ENCODE results near the gene PTRH2. TPM values are rescaled to one million over a fixed set of nuclear protein-coding genes. Genes with fewer than 3 reads are reported as not detected.

PTRH2 gene
- total RNA-seq, 1 experiment from 2014 or later: 32.6 TPM

GRCh38 chr17:59723607-59724006, 16.4 kb upstream of the PTRH2 start:
- DNase-seq (ENCODE audit: low spot score): no peak
- ATAC-seq: no peak
- H3K27ac Mint-ChIP-seq: peak overlapping the region; percentile 43; the same call in 1 of the 2 replicates
- TF ChIP-seq CREB1 (CRISPR knock-in tag; IDR thresholded peaks at IDR 0.05) (no peak), CTCF (IDR thresholded peaks at IDR 0.05) (no peak), ETV6 (CRISPR knock-in tag; IDR thresholded peaks at IDR 0.05) (no peak), EMX1 (CRISPR knock-in tag; IDR thresholded peaks at IDR 0.05) (no peak), GTF2I (CRISPR knock-in tag; conservative IDR thresholded peaks at IDR 0.05) (no peak), USF1 (CRISPR knock-in tag; IDR thresholded peaks at IDR 0.05) (no peak), NR2C2 (CRISPR knock-in tag; IDR thresholded peaks at IDR 0.05) (no peak)
- no peak overlapping the region for H3K4me3 Mint-ChIP-seq
- peaks cover 11% of the 10 kb centered on the region for H3K4me1 Mint-ChIP-seq
- H3K36me3 Mint-ChIP-seq: no peaks in the 10 kb centered on the region
- H3K9me3 Mint-ChIP-seq: no peaks in the 10 kb centered on the region
- POLR2A ChIA-PET: no interaction called here
- CTCF ChIA-PET: no interaction called here
- H3K27me3 Mint-ChIP-seq (ENCODE audit: low read depth): no peaks in the 10 kb centered on the region

- ATAC-seq (no peak), DNase-seq (ENCODE audit: low spot score) (no peak)
- no peaks in the 10 kb centered on the region for H3K36me3 Mint-ChIP-seq
- TF ChIP-seq JAZF1 (CRISPR knock-in tag; IDR thresholded peaks at IDR 0.05) (no peak), NR3C1 (CRISPR knock-in tag; conservative IDR thresholded peaks at IDR 0.05; ENCODE audit: low read depth) (no peak), ZNF396 (CRISPR knock-in tag; IDR thresholded peaks at IDR 0.05; ENCODE audit: borderline replicate concordance) (no peak), HMGA2 (CRISPR knock-in tag; IDR thresholded peaks at IDR 0.05) (no peak), TEAD4 (CRISPR knock-in tag; IDR thresholded peaks at IDR 0.05) (no peak)
- H3K27me3 Mint-ChIP-seq (ENCODE audit: low read depth): no peaks in the 10 kb centered on the region
- POLR2A ChIA-PET: no interaction called here
- CTCF ChIA-PET: no interaction called here
- H3K27ac Mint-ChIP-seq: no peak overlapping the region
- H3K4me3 Mint-ChIP-seq: no peak overlapping the region
- H3K4me1 Mint-ChIP-seq: peaks cover 11% of the 10 kb centered on the region
- no peaks in the 10 kb centered on the region for H3K9me3 Mint-ChIP-seq
Measured at GRCh38 chr17:59723041-59723440, 15.8 kb upstream of the PTRH2 start.

GRCh38 chr17:59722623-59723022, 15.4 kb upstream of the PTRH2 start:
- DNase-seq (ENCODE audit: low spot score): no peak
- Mint-ChIP-seq H3K27me3 (ENCODE audit: low read depth) (no peaks in the 10 kb centered on the region), H3K9me3 (no peaks in the 10 kb centered on the region), H3K27ac (no peak overlapping the region), H3K4me3 (no peak overlapping the region), H3K4me1 (peaks cover 11% of the 10 kb centered on the region), H3K36me3 (no peaks in the 10 kb centered on the region)
- no peak for ATAC-seq
- POLR2A ChIA-PET: no interaction called here
- TF ChIP-seq MLX (CRISPR knock-in tag; IDR thresholded peaks at IDR 0.05): no peak
- CTCF ChIA-PET: no interaction called here

GRCh38 chr17:59719526-59719925, 12.3 kb upstream of the PTRH2 start:
- no peak overlapping the region for H3K4me3 Mint-ChIP-seq
- no peaks in the 10 kb centered on the region for H3K27me3 Mint-ChIP-seq (ENCODE audit: low read depth)
- H3K36me3 Mint-ChIP-seq: no peaks in the 10 kb centered on the region
- H3K27ac Mint-ChIP-seq: no peak overlapping the region
- ChIA-PET CTCF (no interaction called here), POLR2A (no interaction called here)
- TF ChIP-seq TCF7 (CRISPR knock-in tag; IDR thresholded peaks at IDR 0.05; ENCODE audit: low read depth): no peak
- TF ChIP-seq TEAD4 (CRISPR knock-in tag; IDR thresholded peaks at IDR 0.05): no peak
- no peak for TF ChIP-seq ATF2 (CRISPR knock-in tag; IDR thresholded peaks at IDR 0.05; ENCODE audit: borderline replicate concordance, low read depth)
- no peak for TF ChIP-seq ZNF263 (CRISPR knock-in tag; IDR thresholded peaks at IDR 0.05; ENCODE audit: low read depth)
- no peak for TF ChIP-seq CTCF (IDR thresholded peaks at IDR 0.05)
- TF ChIP-seq ZNF396 (CRISPR knock-in tag; IDR thresholded peaks at IDR 0.05; ENCODE audit: borderline replicate concordance): no peak
- no peak for TF ChIP-seq NR2C2 (CRISPR knock-in tag; IDR thresholded peaks at IDR 0.05)
- TF ChIP-seq NFE2L1 (CRISPR knock-in tag; IDR thresholded peaks at IDR 0.05): no peak
- TF ChIP-seq EMX1 (CRISPR knock-in tag; IDR thresholded peaks at IDR 0.05): no peak
- TF ChIP-seq PRDM15 (CRISPR knock-in tag; IDR thresholded peaks at IDR 0.05): no peak
- no peak for TF ChIP-seq ELF4 (CRISPR knock-in tag; IDR thresholded peaks at IDR 0.05; ENCODE audit: low read depth)
- ATAC-seq (no peak), DNase-seq (ENCODE audit: low spot score) (no peak)
- peaks cover 11% of the 10 kb centered on the region for H3K4me1 Mint-ChIP-seq
- H3K9me3 Mint-ChIP-seq: no peaks in the 10 kb centered on the region

All from WTC11 (cell line).